SU-DHL-6 (cell line): Measurements from ENCODE around the gene HMG20B.

Experiments used
- CTCF ChIP-seq: fragments of 200-600 bp; sonication (generic); IDR thresholded peaks from one replicate; pipeline ENCODE4 v1.5.1; 2017; ENCODE audit warnings: antibody characterized with exemption, mild to moderate bottlenecking, low read length, moderate library complexity; ENCODE audit not compliant: insufficient read depth, poor library complexity, severe bottlenecking
- EZH2phosphoT487 ChIP-seq: fragments of 200-600 bp; sonication (generic), shearing (Covaris generic); conservative IDR thresholded peaks from 2 replicates; pipeline ENCODE4 v1.6.1; 2018; ENCODE audit warnings: mild to moderate bottlenecking, antibody characterized with exemption, low read length, moderate library complexity, mixed read lengths

- TF ChIP-seq CTCF (no peak), EZH2phosphoT487 (no peak)
These were observed 36.2 kb upstream of the HMG20B start for GRCh38 chr19:3536429-3537100.
